ENCODE results near the gene CAMK1D. TPM values are rescaled to one million over a fixed set of nuclear protein-coding genes. Genes with fewer than 3 reads are reported as not detected.

Gene CAMK1D
- total RNA-seq, 3 donors from 2014 or later (not counting 1 experiment from before 2014, with no cell fraction given), result 44.2 to 56.4 (median 49.7) TPM

GRCh38 chr10:12649012-12649584 is 299.8 kb downstream of the CAMK1D start:
- H3K4me3 Mint-ChIP-seq, result no peak overlapping the region
- Histone ChIP-seq H3K27ac (ENCODE audit: low read length) (no peak overlapping the region), H3K4me3 (ENCODE audit: low read length) (no peak overlapping the region), H3K36me3 (ENCODE audit: control insufficient read depth, insufficient read depth, low read length) (no peaks in the 10 kb centered on the region), H3K4me1 (ENCODE audit: control insufficient read depth, insufficient read depth, low read length) (no peaks in the 10 kb centered on the region), H3K9me3 (ENCODE audit: control insufficient read depth, insufficient read depth, low read length) (no peaks in the 10 kb centered on the region), H3K27me3 (ENCODE audit: control insufficient read depth, insufficient read depth, low read length) (no peaks in the 10 kb centered on the region)
- H3K27me3 Mint-ChIP-seq (ENCODE audit: low read depth in 2 of 2), result no peaks in the 10 kb centered on the region
- ATAC-seq, result no peak
- H3K36me3 Mint-ChIP-seq, result no peaks in the 10 kb centered on the region
- intact Hi-C loops (cut with micrococcal nuclease), result no loop called here
- no peak for DNase-seq
- 92% methylated on average over 9 of the region's 9 CpGs for WGBS (ENCODE audit: insufficient coverage)
- no peak overlapping the region for H3K27ac Mint-ChIP-seq
- H3K9me3 Mint-ChIP-seq, result no peaks in the 10 kb centered on the region
- H3K4me1 Mint-ChIP-seq, result peaks cover 8% of the 10 kb centered on the region in 2 donors
- no peak for TF ChIP-seq CTCF (IDR thresholded peaks at IDR 0.05)

- DNase-seq, result no peak
- no peak overlapping the region for H3K27ac ChIP-seq (ENCODE audit: low read length)
- Mint-ChIP-seq H3K36me3 (no peaks in the 10 kb centered on the region), H3K4me1 (peaks cover 3 to 8% of the 10 kb centered on the region in 2 donors), H3K27me3 (ENCODE audit: low read depth in 2 of 2) (no peaks in the 10 kb centered on the region), H3K27ac (no peak overlapping the region), H3K9me3 (no peaks in the 10 kb centered on the region), H3K4me3 (no peak overlapping the region)
- no peaks in the 10 kb centered on the region for H3K9me3 ChIP-seq (ENCODE audit: control insufficient read depth, insufficient read depth, low read length)
- no peak overlapping the region for H3K4me3 ChIP-seq (ENCODE audit: low read length)
- TF ChIP-seq CTCF (IDR thresholded peaks at IDR 0.05), result no peak
- no peaks in the 10 kb centered on the region for H3K36me3 ChIP-seq (ENCODE audit: control insufficient read depth, insufficient read depth, low read length)
- intact Hi-C loops (cut with micrococcal nuclease), result no loop called here
- 91% methylated on average over 8 of the region's 8 CpGs for WGBS (ENCODE audit: insufficient coverage)
- ATAC-seq, result no peak
- no peaks in the 10 kb centered on the region for H3K27me3 ChIP-seq (ENCODE audit: control insufficient read depth, insufficient read depth, low read length)
- H3K4me1 ChIP-seq (ENCODE audit: control insufficient read depth, insufficient read depth, low read length), result no peaks in the 10 kb centered on the region
These were observed 300.8 kb downstream of the CAMK1D start for GRCh38 chr10:12650122-12650521.

GRCh38 chr10:12650538-12651298 is 301.4 kb downstream of the CAMK1D start:
- H3K4me1 Mint-ChIP-seq, result peaks cover 6 to 13% of the 10 kb centered on the region in 2 donors
- intact Hi-C loops (cut with micrococcal nuclease), result no loop called here
- no peak for DNase-seq

More at GRCh38 chr10:12650538-12651298, 301.4 kb downstream of the CAMK1D start:
- H3K27ac Mint-ChIP-seq, result no peak overlapping the region
- Histone ChIP-seq H3K27ac (ENCODE audit: low read length) (no peak overlapping the region), H3K36me3 (ENCODE audit: control insufficient read depth, insufficient read depth, low read length) (no peaks in the 10 kb centered on the region), H3K4me3 (ENCODE audit: low read length) (no peak overlapping the region), H3K27me3 (ENCODE audit: control insufficient read depth, insufficient read depth, low read length) (no peaks in the 10 kb centered on the region), H3K9me3 (ENCODE audit: control insufficient read depth, insufficient read depth, low read length) (no peaks in the 10 kb centered on the region), H3K4me1 (ENCODE audit: control insufficient read depth, insufficient read depth, low read length) (no peaks in the 10 kb centered on the region)
- TF ChIP-seq CTCF (IDR thresholded peaks at IDR 0.05), result no peak
- H3K4me3 Mint-ChIP-seq, result no peak overlapping the region
- no peaks in the 10 kb centered on the region for H3K36me3 Mint-ChIP-seq
- no peaks in the 10 kb centered on the region for H3K9me3 Mint-ChIP-seq
- WGBS (ENCODE audit: insufficient coverage), result 89% methylated on average over 20 of the region's 20 CpGs
- ATAC-seq, result no peak
- no peaks in the 10 kb centered on the region for H3K27me3 Mint-ChIP-seq (ENCODE audit: low read depth in 2 of 2)
